Glomerular visceral epithelial cell (primary cell): Measurements from ENCODE around the gene MRM2.

ENCODE experiments used
- DNase-seq: peaks from one replicate; pipeline ENCODE4 v3.0.0-alpha.2; 2016; ENCODE audit errors: extremely low spot score

MRM2 gene

DNA sequence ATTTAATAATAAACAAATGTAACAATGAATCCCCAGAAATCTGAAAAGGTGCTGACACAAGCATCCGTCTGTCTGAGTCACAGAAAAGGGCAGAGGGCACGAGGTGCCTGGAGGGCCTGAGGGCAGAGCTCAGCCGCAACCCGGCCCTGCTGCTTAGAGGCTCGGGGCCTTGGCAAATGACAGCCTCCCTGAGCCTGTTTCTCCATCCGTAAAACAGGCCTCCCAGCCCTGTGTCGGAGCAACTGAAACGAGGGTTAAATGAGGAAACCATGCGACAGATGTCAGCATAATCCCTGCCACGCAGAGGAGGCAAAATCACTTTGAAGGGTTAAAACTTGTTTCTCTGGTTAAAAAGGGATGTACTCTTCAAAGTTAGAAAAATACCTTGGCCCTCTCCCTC is 24.9 kb upstream of the MRM2 start:
- DNase-seq = no peak

DNA sequence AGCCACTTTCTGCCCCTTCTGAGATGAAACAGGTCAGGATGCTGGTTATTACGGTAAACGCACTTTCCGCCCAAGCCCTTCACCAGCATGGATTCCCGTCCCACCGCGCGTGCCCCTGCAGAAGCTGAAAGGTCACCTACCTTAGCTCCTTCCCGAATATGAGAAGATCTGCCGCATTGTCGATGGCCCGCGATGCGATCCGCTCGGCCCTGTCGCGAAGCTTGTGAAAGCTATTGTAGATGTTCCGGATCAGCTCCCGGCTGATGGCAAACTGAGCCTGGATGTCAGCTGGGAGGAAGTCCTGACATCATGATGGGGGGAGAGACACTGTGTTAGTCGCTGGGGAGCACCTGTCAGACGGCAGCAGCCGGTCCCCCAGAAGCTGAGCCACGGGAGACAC is 22.2 kb upstream of the MRM2 start:
- no peak for DNase-seq

DNA sequence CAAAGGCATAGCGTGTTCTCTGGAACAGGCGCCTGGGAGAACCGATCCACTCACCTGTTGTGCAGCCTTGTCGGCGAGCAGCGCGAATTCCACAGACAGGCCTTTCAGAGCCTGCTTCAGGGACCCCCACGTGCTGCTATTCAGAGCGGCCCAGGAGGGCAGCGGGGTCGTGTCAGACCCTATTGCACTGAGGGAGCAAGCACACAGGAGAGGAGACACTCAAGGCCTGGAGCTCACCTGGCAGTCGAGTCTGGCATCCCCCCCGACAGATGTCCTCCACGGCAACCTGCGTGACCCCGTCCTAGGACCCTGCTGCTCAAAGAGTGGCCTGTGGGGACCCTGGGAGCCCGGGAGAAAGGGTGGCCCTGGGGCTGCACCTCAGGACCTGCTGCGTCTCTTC is 21.2 kb upstream of the MRM2 start:
- no peak for DNase-seq

DNA sequence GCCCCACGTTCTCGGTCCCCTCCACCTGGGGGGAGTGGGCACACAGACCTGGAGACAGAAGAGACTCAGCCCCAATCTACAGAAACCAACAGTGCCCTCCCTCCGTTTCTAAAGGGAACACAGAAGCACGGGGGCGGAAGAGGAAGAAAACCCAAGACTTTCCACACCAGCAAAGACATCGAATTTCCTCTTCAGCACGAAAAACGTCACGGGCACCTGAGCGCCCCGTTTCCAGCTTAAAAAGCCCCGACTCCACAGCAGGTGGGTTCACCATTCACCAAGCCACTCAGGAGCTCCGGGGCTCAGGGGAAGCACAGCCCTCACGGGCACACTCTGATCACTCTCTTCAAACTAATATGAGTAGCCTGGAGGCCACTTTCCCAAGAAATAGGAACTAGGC is 19.6 kb upstream of the MRM2 start:
- no peak for DNase-seq

DNA sequence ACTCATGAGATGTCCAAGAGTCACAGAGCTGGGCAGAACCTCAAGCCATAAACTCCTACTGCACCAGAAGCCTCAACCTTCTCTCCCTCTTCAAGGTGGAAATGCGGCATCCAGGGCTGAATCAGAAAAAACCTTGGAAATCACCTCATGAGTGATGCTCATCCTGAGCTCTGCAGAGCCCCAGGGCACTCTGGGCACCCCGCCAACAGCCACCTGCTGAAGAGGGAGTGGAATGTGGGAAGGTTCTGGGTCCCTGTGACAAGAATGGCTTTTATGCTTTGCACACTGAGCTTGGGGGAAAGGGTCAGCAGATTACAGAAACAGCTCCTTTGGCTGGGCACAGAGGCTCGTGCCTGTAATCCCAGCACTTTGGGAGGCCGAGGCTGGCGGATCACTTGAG is 18.8 kb upstream of the MRM2 start:
- DNase-seq = peak; percentile 73

DNA sequence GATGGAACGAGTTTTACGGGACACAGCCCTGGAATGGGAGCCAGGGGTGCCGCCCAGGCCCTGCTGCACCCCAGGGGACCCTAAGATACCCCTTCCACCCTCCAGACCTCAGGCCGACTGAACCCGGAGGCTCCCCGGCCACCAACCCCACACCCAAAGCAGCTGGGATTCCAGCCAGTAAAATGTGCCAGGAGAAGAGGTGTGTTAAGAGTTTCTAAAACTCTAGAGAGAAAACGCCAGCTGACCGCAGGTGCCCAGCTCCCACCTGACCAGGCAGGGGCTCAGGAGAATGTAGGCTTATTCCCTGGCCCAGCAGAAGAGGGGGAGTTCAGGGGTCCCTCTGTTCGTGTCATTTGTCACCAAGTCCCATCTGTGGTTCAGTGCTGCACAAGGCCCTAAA is 17.5 kb upstream of the MRM2 start:
- DNase-seq = no peak

DNA sequence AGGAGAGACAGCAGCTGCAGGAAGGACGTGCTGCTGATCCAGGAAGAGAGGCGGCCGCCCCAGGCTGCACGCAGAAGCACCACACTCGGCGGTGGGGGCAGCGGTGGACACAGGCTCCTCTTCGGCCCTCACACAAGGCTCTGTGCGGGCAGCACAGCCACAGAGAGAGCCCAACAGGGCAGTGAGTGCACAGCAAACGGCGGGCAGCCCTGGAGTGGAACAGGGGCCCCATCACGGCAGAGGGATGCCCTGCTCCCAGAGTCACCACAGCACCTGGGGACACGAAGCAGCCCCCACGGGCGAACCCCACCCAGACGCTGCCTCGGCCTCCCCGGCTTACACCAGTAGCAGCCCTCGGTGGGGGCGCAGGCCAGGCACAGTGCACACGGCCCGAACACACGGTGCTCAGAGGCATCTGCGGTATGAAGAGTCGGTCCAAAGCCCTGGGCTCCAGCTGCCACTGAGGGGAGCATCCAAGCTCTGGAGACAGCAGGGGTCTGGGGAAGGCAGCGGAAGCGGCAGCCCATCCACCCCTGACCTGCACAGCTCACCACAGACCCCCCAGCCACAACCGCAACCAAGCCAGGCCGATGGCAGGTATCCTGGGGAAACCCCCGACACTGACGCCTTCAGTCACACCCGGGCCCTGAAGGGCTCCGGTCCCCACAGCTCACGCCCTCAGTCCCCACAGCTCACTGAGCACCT is 16.8 kb upstream of the MRM2 start:
- no peak for DNase-seq

DNA sequence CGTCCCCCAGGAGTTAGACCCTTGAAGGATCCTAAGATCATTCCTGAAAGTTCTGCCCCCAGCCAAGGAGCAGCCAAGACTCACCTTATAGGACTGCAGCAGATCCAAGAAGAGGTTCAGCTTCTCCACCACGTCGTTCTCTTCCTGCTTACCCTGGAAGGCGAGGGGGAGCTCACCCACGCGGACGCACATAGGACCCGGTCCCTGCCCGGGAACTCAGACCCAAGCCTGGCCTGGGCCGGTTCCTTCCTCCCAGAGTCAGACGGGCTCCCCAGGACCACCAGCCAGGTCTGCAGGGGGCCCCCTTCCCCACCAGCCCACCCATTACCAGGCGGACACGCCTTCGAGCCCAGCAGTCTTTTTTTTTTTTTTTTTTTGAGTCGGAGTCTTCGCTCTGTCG is 15.6 kb upstream of the MRM2 start:
- no peak for DNase-seq

DNA sequence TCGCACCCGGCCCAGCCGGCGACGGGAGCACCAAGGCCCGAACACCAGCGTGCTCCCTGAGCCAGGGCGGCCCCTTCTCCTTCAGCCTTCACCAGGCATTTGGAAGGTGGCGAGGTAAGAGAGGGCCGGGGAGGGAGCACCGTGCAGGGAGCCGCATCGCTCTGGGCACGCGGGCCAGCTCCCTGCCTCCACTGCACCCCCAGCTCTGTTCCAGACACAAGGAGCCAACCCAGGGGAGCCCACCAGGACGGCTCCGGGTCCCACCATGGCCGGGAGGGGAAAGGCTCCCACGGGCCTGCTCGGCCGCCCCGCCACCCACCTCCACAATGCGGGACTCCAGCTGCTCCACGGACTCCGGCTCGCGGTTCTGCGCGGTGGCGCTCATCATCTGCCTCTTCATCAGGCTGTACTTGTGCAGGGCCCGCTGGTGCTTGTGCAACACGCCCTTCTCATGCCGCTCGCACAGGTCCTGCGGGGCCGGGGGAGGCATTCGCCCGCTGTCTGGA is 15.1 kb upstream of the MRM2 start:
- DNase-seq = no peak

DNA sequence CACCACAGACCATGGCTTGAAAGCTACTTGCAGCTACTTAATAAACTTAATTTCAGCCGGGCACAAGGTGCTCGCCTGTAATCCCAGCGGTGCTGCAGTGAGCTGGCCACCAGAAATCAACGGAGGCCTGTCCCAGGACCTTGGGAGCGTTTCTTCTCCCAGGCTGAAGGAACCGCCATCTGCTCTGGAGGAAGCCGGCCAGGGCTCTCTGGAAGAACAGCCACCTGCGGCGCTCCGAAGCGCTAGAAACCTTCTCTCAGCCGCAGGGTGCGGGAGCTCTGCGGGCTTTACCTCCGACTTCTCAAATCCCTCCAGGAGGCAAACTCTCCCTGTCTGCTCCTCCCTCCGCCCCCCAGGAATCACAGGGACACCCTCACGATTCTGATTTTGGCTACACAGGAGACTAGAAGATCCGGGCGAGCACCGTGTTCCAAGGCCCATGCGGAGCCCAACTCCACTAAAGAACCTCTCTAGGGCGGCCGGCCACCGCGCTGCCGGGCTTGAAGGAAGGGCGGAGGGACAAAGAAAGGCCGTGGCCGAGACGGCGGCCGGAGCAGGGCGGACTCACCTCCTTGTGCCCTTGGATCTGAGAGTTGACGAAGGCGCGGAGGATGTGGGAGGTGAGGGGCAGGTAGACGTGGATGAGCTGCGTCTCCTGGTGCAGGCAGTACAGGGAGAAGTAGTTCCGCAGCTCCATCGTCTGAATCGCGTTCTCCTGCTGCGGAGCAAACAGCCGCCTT is 14.5 kb upstream of the MRM2 start:
- no peak for DNase-seq

DNA sequence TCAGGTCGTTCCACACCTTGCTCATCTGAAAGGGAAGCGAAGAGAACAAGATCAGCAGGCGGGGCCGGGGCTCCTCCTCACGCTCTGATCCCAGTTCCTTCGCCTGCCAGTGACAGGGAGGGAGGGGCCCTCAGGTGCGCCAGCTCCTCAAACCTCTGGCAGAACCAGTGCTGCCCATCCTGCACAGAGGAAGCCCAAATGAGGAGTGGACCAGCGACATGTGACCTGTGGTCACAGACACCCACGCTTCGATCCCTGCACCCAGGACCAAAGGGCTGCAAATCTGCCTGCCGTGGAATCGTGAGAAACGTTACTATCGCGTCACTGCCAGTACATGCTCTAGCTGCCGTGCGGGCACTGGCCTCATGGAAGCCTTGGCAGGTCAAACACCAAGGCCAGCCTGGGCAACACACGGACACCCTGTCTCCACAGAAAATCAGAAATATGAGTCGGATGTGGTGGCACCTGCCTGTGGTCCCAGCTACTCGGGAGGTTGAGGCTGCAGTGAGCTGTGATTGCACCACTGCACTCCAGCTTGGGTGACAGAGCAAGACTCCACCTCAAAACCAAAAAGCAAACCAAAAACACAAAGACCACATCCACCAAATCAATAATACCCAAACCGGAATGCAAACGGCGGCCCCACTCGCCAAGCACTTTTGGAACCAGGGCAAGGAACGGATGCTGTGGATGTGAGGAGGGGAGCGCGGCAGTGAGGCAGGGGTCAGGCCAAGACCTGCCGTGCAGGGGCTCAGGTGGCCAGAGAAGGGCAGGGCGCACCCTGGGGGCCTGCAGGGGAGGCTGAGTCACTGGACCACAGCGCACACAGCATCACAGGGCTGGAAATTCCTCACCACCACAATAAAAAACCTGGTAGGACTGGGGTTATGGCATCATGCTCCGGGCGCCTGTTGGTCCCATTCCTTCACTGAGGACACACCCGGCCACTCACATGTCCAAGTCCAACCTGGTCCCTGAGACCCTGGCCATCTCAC is 13.4 kb upstream of the MRM2 start:
- DNase-seq = peak; percentile 75

DNA sequence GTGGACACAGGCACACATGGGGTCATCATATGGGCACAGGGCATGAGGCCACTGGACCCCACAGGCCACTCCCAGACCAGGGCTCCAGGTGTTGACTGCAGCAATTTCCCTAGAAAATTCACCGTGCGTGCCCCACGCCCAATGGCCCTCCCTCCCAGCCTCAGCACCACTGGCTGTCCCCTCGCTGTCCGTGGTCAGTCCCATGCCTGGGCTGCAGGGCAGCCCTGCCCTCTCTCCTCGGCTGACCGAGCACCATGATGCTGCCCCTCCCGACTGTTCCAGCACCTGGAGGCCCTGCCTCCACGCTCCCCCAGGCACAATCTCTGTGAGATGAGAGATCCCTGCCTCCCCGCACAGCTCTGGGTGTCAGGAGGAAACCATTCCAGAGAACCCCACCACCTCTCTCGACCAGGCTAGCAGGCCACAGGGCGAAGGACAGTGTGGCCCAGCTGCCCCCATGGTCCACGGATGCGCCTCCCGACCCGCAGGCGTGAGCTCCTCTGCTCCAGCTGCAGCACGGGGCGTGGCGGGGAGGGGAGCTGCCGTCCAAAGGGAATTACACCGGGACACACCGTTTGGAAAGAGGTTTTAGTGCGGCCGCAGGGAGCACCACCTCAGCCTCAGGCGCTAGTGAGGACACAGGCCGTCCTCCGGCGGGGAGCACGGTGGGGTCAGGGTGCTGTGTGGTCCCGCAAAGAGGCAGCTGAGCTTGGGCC is 12.6 kb upstream of the MRM2 start:
- no peak for DNase-seq

DNA sequence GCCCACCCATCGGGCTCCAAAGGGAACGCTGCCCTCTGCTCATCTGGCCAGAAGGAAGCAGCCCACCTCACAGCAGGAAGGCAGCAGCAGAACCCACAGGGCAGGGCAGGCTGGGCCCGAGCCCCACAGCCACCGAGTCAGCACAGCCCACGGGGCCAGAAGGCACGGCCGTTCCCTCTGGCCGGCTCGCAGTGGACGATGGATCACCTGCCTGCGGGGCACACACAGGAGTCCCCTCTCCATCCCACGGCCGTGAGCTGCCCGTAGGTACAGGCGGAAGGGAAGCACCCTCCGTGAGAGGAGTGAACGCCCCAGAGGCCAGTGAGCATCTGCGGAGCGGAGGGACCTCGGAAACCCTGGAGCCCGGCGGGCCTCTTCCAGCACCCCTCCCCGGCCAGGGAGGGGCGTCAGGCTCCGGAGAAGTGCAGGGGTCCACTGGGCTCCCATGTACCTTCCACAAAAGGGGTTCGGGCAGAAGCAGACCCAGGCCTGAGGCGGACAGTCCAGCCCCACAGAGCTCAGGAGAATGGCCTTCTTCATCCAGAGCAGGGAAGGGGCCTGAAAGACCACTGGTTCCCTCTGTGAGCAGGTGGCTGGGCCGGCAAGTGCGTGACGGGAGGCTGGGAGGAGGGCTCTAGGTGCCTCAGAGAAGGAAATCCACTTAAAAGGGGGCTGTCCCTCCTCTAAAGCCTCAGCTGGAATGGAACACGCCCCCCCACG is 11.7 kb upstream of the MRM2 start:
- DNase-seq = no peak

DNA sequence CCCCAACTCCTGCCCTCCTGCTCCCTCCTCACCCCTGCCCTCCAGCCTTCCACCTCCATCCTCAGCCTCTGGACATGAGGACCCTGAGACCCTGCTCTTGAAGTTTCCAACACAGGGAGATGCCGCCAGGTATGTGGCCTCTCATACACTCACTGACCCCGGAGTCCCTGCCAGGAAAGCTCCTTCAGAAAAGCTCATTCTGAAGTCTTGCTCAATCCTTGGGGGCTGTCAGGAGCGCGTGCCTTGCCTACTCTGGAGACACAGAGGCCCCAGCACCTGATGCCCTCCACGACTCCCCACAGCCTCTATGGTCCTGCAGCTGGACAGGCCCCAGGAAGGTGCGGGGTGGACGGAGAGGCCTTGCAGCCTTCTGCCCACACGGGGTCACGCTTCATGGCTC is 11.0 kb upstream of the MRM2 start:
- no peak for DNase-seq

DNA sequence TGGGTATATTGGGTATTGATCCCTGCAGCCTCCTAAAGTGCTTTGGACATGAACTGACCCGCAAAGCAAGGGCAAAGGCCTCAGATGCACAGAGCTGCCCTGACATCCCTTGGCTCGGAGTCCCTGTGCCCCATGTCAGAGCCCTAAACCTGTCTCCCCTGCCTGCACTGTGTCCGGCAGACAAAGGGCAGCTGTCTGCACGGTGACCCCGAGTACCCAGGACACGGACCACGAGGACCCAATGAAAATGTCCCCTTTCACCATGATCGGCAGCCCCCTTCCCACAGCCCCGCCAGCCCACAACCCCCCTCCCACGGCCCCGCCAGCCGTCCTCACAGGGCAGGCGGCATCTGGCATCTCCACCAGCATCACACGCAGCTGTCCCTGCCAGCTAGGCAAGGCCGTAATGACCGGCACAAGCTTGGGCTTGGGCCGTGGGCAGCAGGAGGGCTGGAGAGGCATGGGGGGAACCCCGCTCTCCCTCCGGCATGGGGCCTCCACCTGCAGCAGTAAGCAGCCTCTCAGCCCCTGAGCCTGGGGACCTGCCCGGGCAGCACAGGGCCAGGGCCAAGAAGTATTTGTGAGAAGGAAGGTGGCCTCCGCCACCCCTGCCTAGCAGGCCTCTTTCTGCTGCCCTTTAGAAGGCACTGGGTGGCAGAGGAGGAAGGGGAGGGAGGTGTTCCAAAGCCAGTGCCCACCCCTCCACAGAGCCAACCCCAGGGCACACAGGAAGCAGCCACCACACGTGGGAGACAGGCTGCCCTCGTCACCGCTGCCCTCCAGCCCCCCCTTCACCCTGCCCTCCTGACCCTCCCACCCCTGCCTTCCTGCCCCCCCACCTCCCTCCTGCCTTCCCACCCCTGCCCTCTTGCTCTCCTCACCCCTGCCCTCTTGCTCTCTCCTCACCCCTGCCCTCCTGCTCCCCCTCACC is 10.1 kb upstream of the MRM2 start:
- DNase-seq = no peak

DNA sequence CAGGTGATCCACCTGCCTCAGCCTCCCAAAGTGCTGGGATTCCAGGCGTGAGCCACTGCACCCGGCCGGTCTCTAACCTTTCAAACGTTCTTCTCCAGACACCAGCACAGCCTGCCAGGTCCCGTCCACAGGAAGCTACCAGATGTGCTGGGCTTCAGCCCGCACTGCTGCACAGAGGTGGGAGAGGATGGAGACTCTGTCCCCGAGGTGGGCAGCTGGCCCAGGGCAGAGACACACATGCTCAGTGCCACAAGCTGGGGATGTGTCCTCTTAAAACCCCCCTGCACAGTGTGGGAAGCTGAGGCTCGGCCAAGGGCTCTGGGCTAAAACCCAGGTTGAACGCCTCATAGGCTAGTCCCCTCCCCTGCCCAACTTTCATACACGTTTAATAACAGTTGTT is 9.4 kb upstream of the MRM2 start:
- no peak for DNase-seq

DNA sequence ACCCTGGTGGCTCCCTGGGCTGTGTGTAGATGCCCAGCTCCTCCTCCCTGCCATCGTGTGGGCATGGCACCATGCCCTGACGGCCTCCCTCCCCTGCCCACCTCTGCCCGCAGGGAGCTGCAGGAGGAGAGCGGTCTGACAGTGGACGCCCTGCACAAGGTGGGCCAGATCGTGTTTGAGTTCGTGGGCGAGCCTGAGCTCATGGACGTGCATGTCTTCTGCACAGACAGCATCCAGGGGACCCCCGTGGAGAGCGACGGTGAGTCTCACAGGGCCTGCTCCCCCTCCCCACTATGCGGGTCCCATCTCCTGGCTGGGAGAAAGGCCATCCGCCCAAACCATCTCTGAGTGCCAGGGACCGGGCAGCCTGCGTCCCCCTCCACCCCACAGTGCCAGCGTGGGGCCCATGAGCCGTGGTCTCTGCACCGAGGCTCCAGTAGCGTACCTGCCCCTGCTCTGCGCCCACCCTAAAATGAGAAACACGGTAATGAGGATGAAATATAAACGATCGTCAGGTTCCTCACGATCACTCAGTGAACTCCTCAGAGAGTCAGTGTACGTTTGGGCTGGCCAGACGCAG is 7.8 kb upstream of the MRM2 start:
- DNase-seq = no peak

DNA sequence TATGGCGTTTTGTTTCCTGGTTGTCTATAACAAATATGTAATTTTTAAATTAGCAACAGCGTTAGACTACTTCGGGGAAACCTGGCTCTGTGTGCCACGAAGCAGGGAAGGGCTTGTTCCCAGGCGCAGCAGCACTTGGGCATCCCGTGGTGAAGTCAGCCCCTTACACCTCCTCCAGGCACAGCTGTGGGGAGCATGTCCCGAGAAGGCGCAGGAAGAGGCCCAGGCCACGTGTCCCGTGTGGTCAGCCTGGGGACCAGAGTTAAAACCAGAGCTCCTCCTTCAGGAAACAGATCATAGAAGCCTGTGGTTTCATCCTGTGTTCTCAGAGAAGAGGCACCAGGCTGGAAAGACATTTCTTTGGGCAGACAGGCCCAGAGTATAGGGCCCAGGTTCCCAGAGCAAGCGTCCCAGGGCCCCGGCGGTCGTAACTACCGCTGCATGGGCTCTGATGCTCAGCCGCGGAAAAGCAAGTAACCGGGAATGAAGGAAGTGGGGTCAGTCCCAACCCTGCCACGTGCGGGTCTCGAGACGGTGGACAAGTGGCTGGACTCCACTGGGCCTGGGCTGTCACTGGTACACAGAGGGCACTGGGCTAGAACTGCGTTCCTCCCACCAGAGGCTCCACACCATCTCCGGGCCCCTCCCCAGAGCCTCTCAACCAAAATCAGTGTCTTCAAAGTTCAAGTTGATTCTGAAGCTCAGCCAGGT is 7.1 kb upstream of the MRM2 start:
- peak; percentile 94 for DNase-seq
